ENCODE results near the gene RPL31. TPM values are rescaled to one million over a fixed set of nuclear protein-coding genes. Genes with fewer than 3 reads are reported as not detected.
A peak's percentile ranks its signal among the peaks of the same experiment; 100 is the strongest.

Gene RPL31
- total RNA-seq, 1 experiment from 2014 or later: 1,158 TPM

- Mint-ChIP-seq H3K4me1 (ENCODE audit: low read depth, unreplicated experiment) (peaks cover 10% of the 10 kb centered on the region), H3K27me3 (ENCODE audit: unreplicated experiment) (no peaks in the 10 kb centered on the region), H3K27ac (ENCODE audit: unreplicated experiment) (no peak overlapping the region), H3K36me3 (ENCODE audit: insufficient read depth, unreplicated experiment) (peaks cover 18% of the 10 kb centered on the region), H3K9me3 (ENCODE audit: low read depth, unreplicated experiment) (no peaks in the 10 kb centered on the region), H3K4me3 (ENCODE audit: low read depth, unreplicated experiment) (no peak overlapping the region)
- no TSS peak for BruUV-seq (replicated peaks)
- DNase-seq: no peak
- no peak for TF ChIP-seq CTCF (IDR thresholded peaks at IDR 0.05; ENCODE audit: unreplicated experiment)
- intact Hi-C loops (cut with micrococcal nuclease; ENCODE audit: unreplicated experiment): no loop called here
- CTCF ChIA-PET: no interaction called here
These were observed 38.7 kb downstream of the RPL31 start for GRCh38 chr2:101040761-101041160.

GRCh38 chr2:101041413-101041812, 39.3 kb downstream of the RPL31 start:
- H3K36me3 Mint-ChIP-seq (ENCODE audit: insufficient read depth, unreplicated experiment): peaks cover 18% of the 10 kb centered on the region
- H3K27ac Mint-ChIP-seq (ENCODE audit: unreplicated experiment): no peak overlapping the region
- CTCF ChIA-PET: interaction anchor here (0.5 kb wide), 1 partner anchor 9 kb away, joined by 3 read pairs; no protein-coding TSS in a partner anchor
- intact Hi-C loops (cut with micrococcal nuclease; ENCODE audit: unreplicated experiment): no loop called here
- TF ChIP-seq CTCF (IDR thresholded peaks at IDR 0.05; ENCODE audit: unreplicated experiment): no peak
- peaks cover 10% of the 10 kb centered on the region for H3K4me1 Mint-ChIP-seq (ENCODE audit: low read depth, unreplicated experiment)
- no peak for DNase-seq
- no TSS peak for BruUV-seq (replicated peaks)
- no peaks in the 10 kb centered on the region for H3K9me3 Mint-ChIP-seq (ENCODE audit: low read depth, unreplicated experiment)
- H3K27me3 Mint-ChIP-seq (ENCODE audit: unreplicated experiment): no peaks in the 10 kb centered on the region
- H3K4me3 Mint-ChIP-seq (ENCODE audit: low read depth, unreplicated experiment): no peak overlapping the region

- Mint-ChIP-seq H3K9me3 (ENCODE audit: low read depth, unreplicated experiment) (no peaks in the 10 kb centered on the region), H3K4me3 (ENCODE audit: low read depth, unreplicated experiment) (no peak overlapping the region), H3K4me1 (ENCODE audit: low read depth, unreplicated experiment) (peaks cover 14% of the 10 kb centered on the region), H3K27ac (ENCODE audit: unreplicated experiment) (no peak overlapping the region), H3K36me3 (ENCODE audit: insufficient read depth, unreplicated experiment) (peaks cover 19% of the 10 kb centered on the region), H3K27me3 (ENCODE audit: unreplicated experiment) (no peaks in the 10 kb centered on the region)
- no peak for DNase-seq
- CTCF ChIA-PET: no interaction called here
- TF ChIP-seq CTCF (IDR thresholded peaks at IDR 0.05; ENCODE audit: unreplicated experiment): no peak
- no TSS peak for BruUV-seq (replicated peaks)
- intact Hi-C loops (cut with micrococcal nuclease; ENCODE audit: unreplicated experiment): no loop called here
These were observed 43.2 kb downstream of the RPL31 start for GRCh38 chr2:101045330-101045729.

- Mint-ChIP-seq H3K36me3 (ENCODE audit: insufficient read depth, unreplicated experiment) (peaks cover 14% of the 10 kb centered on the region), H3K9me3 (ENCODE audit: low read depth, unreplicated experiment) (no peaks in the 10 kb centered on the region), H3K27me3 (ENCODE audit: unreplicated experiment) (no peaks in the 10 kb centered on the region), H3K4me3 (ENCODE audit: low read depth, unreplicated experiment) (no peak overlapping the region), H3K4me1 (ENCODE audit: low read depth, unreplicated experiment) (peaks cover 14% of the 10 kb centered on the region), H3K27ac (ENCODE audit: unreplicated experiment) (no peak overlapping the region)
- intact Hi-C loops (cut with micrococcal nuclease; ENCODE audit: unreplicated experiment): loop anchor here (1.0 kb wide), 1 partner anchor 78 kb away; no protein-coding TSS in a partner anchor
- peak; percentile 67 for DNase-seq
- no peak for TF ChIP-seq CTCF (IDR thresholded peaks at IDR 0.05; ENCODE audit: unreplicated experiment)
- BruUV-seq (replicated peaks): no TSS peak
- CTCF ChIA-PET: interaction anchor here (0.8 to 1.4 kb wide), 2 partner anchors 18 to 94 kb away, joined by 3 read pairs; no protein-coding TSS in a partner anchor
These were observed 45.1 kb downstream of the RPL31 start for GRCh38 chr2:101047075-101047766.

Measured in Calu3 (cell line).